GM18867 (cell line): ENCODE results near the gene GOLGA8N.
"Not testable (repeated sequence)": the region's sequence is repeated elsewhere in the genome, so short reads cannot be mapped to it uniquely, and the experiment has no call there.

Source experiments
- ATAC-seq: cut with Tn5 transposase; IDR thresholded peaks from one replicate; pipeline ENCODE4 v1.9.1; 2021; ENCODE audit warnings: mild to moderate bottlenecking, moderate library complexity; ENCODE audit not compliant: unreplicated experiment

GOLGA8N gene

GRCh38 chr15:32593151-32593550, at the start of gene GOLGA8N:
TSS of gene GOLGA8N (plus strand) at chr15:32593456.
- not testable (repeated sequence) for ATAC-seq

GRCh38 chr15:32543456-32543855, 49.8 kb upstream of the GOLGA8N start:
- ATAC-seq = not testable (repeated sequence)

GRCh38 chr15:32545129-32545528, 48.1 kb upstream of the GOLGA8N start:
- not testable (repeated sequence) for ATAC-seq

GRCh38 chr15:32554587-32554986, 38.7 kb upstream of the GOLGA8N start:
- not testable (repeated sequence) for ATAC-seq

- not testable (repeated sequence) for ATAC-seq
These were observed 31.1 kb upstream of the GOLGA8N start for GRCh38 chr15:32562198-32562597.

GRCh38 chr15:32568988-32569387, 24.3 kb upstream of the GOLGA8N start:
- ATAC-seq = not testable (repeated sequence)

- not testable (repeated sequence) for ATAC-seq
These were observed 14.8 kb upstream of the GOLGA8N start for GRCh38 chr15:32578482-32578881.

- ATAC-seq = not testable (repeated sequence)
These were observed 7.4 kb upstream of the GOLGA8N start for GRCh38 chr15:32585844-32586243.

- not testable (repeated sequence) for ATAC-seq
These were observed 16.3 kb downstream of the GOLGA8N start for GRCh38 chr15:32609518-32609917.

- not testable (repeated sequence) for ATAC-seq
These were observed 17.5 kb downstream of the GOLGA8N start for GRCh38 chr15:32610719-32611118.

GRCh38 chr15:32614712-32615050, 21.4 kb downstream of the GOLGA8N start:
- ATAC-seq = peak; percentile 22

- ATAC-seq = peak; percentile 76
These were observed 22.0 kb downstream of the GOLGA8N start, which contains the start of gene ARHGAP11A for GRCh38 chr15:32615051-32615870. TSS of gene ARHGAP11A (plus strand) at chr15:32615504. CDS start at chr15:32616212, 708 bp downstream.

GRCh38 chr15:32615871-32616426, 22.7 kb downstream of the GOLGA8N start:
- peak; percentile 13 for ATAC-seq

GRCh38 chr15:32636410-32636809, 43.2 kb downstream of the GOLGA8N start:
- ATAC-seq = no peak

- ATAC-seq = peak; percentile 75
These were observed 43.8 kb downstream of the GOLGA8N start for GRCh38 chr15:32636908-32637567.

- ATAC-seq = no peak
These were observed 44.4 kb downstream of the GOLGA8N start for GRCh38 chr15:32637704-32638103.

- ATAC-seq = no peak
These were observed 48.3 kb downstream of the GOLGA8N start, which contains the start of gene SCG5 for GRCh38 chr15:32641517-32642059. TSS of gene SCG5 (plus strand) at chr15:32641710. CDS start at chr15:32643593, 1,883 bp downstream.

- no peak for ATAC-seq
These were observed 49.6 kb downstream of the GOLGA8N start for GRCh38 chr15:32642667-32643435.

GRCh38 chr15:32643907-32644445, 50.7 kb downstream of the GOLGA8N start:
- ATAC-seq = no peak

- ATAC-seq = no peak
These were observed 53.0 kb downstream of the GOLGA8N start for GRCh38 chr15:32646291-32646690.
